Spleen (tissue), 11 donors: ENCODE measurements around the gene SYT17. TPM values are rescaled to one million over a fixed set of nuclear protein-coding genes. Genes with fewer than 3 reads are reported as not detected.

ENCODE experiments used
- DNase-seq: peaks from one replicate; pipeline ENCODE4 v3.0.0-alpha.2; 2020
- H3K27ac ChIP-seq, 8 donors: fragments of 200-600 bp; sonication (generic) in 7 of 8; 1 replicate in 4 of 8; 2 replicates in 4 of 8; pipeline versions ENCODE4 v1.5.0 to v1.8.0; 2016 to 2021; ENCODE audit warnings: inconsistent platforms in 4 of 8, mild to moderate bottlenecking in 4 of 8, moderate library complexity in 1 of 8
- H3K27me3 ChIP-seq, 7 donors: fragments of 200-600 bp; sonication (generic) in 6 of 7; replicated peaks in 1 of 7; 1 replicate in 4 of 7; 2 replicates in 3 of 7; pipeline versions ENCODE4 v1.5.0 to v1.8.0; 2016 to 2021; ENCODE audit warnings: inconsistent platforms in 3 of 7, mild to moderate bottlenecking in 1 of 7
- H3K36me3 ChIP-seq, 6 donors: fragments of 200-600 bp; sonication (generic) in 5 of 6; 1 replicate in 4 of 6; 2 replicates in 2 of 6; pipeline versions ENCODE4 v1.5.0 to v1.8.0; 2016 to 2021; ENCODE audit warnings: inconsistent platforms in 2 of 6
- H3K4me1 ChIP-seq, 6 donors: fragments of 200-600 bp; sonication (generic) in 5 of 6; 1 replicate in 3 of 6; 2 replicates in 3 of 6; pipeline versions ENCODE4 v1.5.0 to v1.8.0; 2016 to 2021; ENCODE audit warnings: inconsistent platforms in 3 of 6
- H3K4me3 ChIP-seq, 8 donors: fragments of 200-600 bp; sonication (generic) in 7 of 8; 1 replicate in 4 of 8; 2 replicates in 4 of 8; pipeline versions ENCODE4 v1.5.0 to v1.8.0; 2016 to 2021; ENCODE audit warnings: inconsistent platforms in 4 of 8, mild to moderate bottlenecking in 4 of 8, moderate library complexity in 2 of 8
- H3K9me3 ChIP-seq, 8 donors: fragments of 200-600 bp; sonication (generic) in 7 of 8; 1 replicate in 4 of 8; 2 replicates in 4 of 8; pipeline versions ENCODE4 v1.5.0 to v1.8.0; 2016 to 2021; ENCODE audit warnings: inconsistent platforms in 4 of 8
- CTCF ChIP-seq, 11 experiments: fragments of 200-600 bp in 7 of 11; fragments of 450-650 bp in 4 of 11; sonication (generic) in 4 of 11; IDR thresholded peaks in 8 of 11; conservative IDR thresholded peaks in 3 of 11; 1 replicate in 7 of 11; 2 replicates in 4 of 11; pipeline versions ENCODE4 v1.4.0 to v1.8.0; 2016 to 2021; ENCODE audit warnings: antibody characterized with exemption in 11 of 11, inconsistent platforms in 4 of 11, mild to moderate bottlenecking in 1 of 11
- POLR2A ChIP-seq, 3 donors: fragments of 450-650 bp; IDR thresholded peaks; one replicate each; pipeline ENCODE4 v1.5.1; 2017; ENCODE audit warnings: antibody characterized with exemption in 3 of 3, mild to moderate bottlenecking in 1 of 3
- POLR2AphosphoS5 ChIP-seq, 3 donors: sonication (generic); formaldehyde crosslinking; IDR thresholded peaks; one replicate each; pipeline ENCODE4 v1.5.1; 2017; ENCODE audit warnings: antibody characterized with exemption in 3 of 3
- WGBS, 5 donors: extraction: QIAGEN DNeasy Blood & Tissue Kit in 3 of 5; methylation state at CpG; one replicate each; pipeline versions ENCODE4 v1.1.5 to v1.1.7; 2013 to 2018; 5-methylcytosine and 5-hydroxymethylcytosine counted together
- intact Hi-C: fragments of 100-400 bp; cut with DNase I; formaldehyde crosslinking; loops from one replicate; pipeline ENCODE4 v1.15.0; 2023; ENCODE audit warnings: low total_unique reads
- polyA plus RNA-seq, 3 donors: library from polyadenylated mRNA; stranded (reverse); fragments of 200-250 nt; gene quantifications; one replicate each; pipeline ENCODE4 v1.2.1, GENCODE V29; 2013
- total RNA-seq, 7 donors: library from RNA; depleted of rRNA in 3 of 7; stranded (reverse); fragments of >200 nt in 3 of 7; fragmentation: NEBNext Ultra II Directional in 4 of 7; extraction: Animal tissue kit (Norgen Biotek cat#: 25700) in 4 of 7; gene quantifications; one replicate each; pipeline versions ENCODE4 v1.1.0 to v1.2.1, GENCODE V29; 2016 to 2021
- donor health status: healthy with polysubstance abuse.
- donor health status: DM: no; HTN: no; CAD: no; lungs with moderate emphysema.
- donor health status: DM: no; HTN: no; CAD: no.
- donor health status: Bipolar disorder and iron deficiency.
- donor health status: healthy.
- donor health status: DM: no; HTN: no; CAD: no.
- donor health status: DM: yes; HTN: yes; CAD: no.

SYT17 gene
- total and polyA plus RNA-seq, 10 donors: 1.2 to 3.7 (median 2.0) TPM

DNA sequence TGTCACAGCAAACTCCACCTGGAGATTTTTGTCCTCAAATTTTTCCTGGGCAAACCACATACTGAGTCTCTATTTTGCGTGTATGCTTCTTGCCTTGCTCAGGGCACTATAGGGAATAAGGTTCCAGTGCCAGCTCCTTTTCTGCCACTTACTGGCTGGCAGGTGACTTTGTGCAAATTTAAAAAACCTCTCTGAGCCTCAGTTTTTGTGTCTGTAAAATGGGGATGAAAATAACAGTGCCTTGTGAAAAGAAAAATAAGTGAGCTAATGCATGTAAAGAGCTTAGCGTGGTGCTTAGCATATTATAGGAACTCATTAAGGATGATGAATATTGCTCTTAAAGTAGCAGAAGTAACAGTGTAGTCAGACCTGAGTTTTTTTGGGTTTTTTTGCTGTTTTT is 137.4 kb downstream of the SYT17 start:
- Histone ChIP-seq H3K9me3 (no peaks in the 10 kb centered on the region), H3K36me3 (no peaks in the 10 kb centered on the region), H3K27ac (no peak overlapping the region), H3K4me1 (no peaks in the 10 kb centered on the region), H3K4me3 (no peak overlapping the region), H3K27me3 (peaks cover 0 to 2% (median 0%) of the 10 kb centered on the region in 7 donors)
- no peak for DNase-seq
- no peak for TF ChIP-seq POLR2A (IDR thresholded peaks at IDR 0.05)
- TF ChIP-seq POLR2AphosphoS5 (IDR thresholded peaks at IDR 0.05): no peak
- TF ChIP-seq CTCF (IDR thresholded peaks at IDR 0.05 in 8 of 11, conservative IDR thresholded peaks at IDR 0.05 in 3 of 11): no peak
- WGBS, 5 donors: 86 to 94% (median 88%) methylated on average over 2 of the region's 2 CpGs
- intact Hi-C loops: no loop called here

- Histone ChIP-seq H3K27ac (no peak overlapping the region), H3K4me1 (no peaks in the 10 kb centered on the region), H3K4me3 (no peak overlapping the region), H3K36me3 (no peaks in the 10 kb centered on the region), H3K27me3 (peaks cover 0 to 2% (median 0%) of the 10 kb centered on the region in 7 donors), H3K9me3 (no peaks in the 10 kb centered on the region)
- 58 to 69% (median 64%) methylated on average over 8 of the region's 8 CpGs for WGBS, 5 donors
- TF ChIP-seq POLR2AphosphoS5 (IDR thresholded peaks at IDR 0.05) (no peak), CTCF (IDR thresholded peaks at IDR 0.05 in 8 of 11, conservative IDR thresholded peaks at IDR 0.05 in 3 of 11) (no peak), POLR2A (IDR thresholded peaks at IDR 0.05) (no peak)
- DNase-seq: no peak
- intact Hi-C loops: no loop called here
Measured at GRCh38 chr16:19307587-19308241, 139.7 kb downstream of the SYT17 start.

GRCh38 chr16:19308392-19308791 is 140.4 kb downstream of the SYT17 start:
- Histone ChIP-seq H3K27ac (no peak overlapping the region), H3K36me3 (no peaks in the 10 kb centered on the region), H3K9me3 (no peaks in the 10 kb centered on the region), H3K27me3 (peaks cover 0 to 2% (median 0%) of the 10 kb centered on the region in 7 donors), H3K4me1 (no peaks in the 10 kb centered on the region), H3K4me3 (no peak overlapping the region)
- intact Hi-C loops: no loop called here
- 36 to 73% (median 59%) methylated on average over 1 of the region's 1 CpG for WGBS, 5 donors
- TF ChIP-seq POLR2AphosphoS5 (IDR thresholded peaks at IDR 0.05): no peak
- TF ChIP-seq POLR2A (IDR thresholded peaks at IDR 0.05): no peak
- no peak for TF ChIP-seq CTCF (IDR thresholded peaks at IDR 0.05 in 8 of 11, conservative IDR thresholded peaks at IDR 0.05 in 3 of 11)
- no peak for DNase-seq

DNA sequence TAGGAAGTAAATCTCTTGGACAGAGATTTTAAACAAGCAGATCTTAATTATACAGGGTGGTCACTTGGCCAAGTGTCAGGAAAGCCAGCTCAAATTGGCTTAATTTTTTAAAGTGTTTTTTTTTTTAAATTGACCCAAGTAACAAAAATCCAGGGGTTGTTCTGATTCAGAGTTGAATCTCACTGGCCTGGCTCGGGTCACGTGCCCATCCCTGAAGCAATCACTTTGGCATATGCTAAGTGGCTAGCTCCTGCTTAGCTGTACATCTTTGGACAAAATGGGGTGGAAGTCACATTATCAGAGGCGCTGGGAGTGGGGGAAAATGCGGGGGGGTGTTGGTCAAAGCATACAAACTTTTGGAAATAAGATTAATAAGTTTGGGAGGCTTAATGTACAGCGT is 141.1 kb downstream of the SYT17 start:
- Histone ChIP-seq H3K36me3 (no peaks in the 10 kb centered on the region), H3K27me3 (peaks cover 0 to 2% (median 0%) of the 10 kb centered on the region in 7 donors), H3K4me1 (no peaks in the 10 kb centered on the region), H3K9me3 (no peaks in the 10 kb centered on the region), H3K4me3 (no peak overlapping the region), H3K27ac (no peak overlapping the region)
- no peak for TF ChIP-seq CTCF (IDR thresholded peaks at IDR 0.05 in 8 of 11, conservative IDR thresholded peaks at IDR 0.05 in 3 of 11)
- TF ChIP-seq POLR2A (IDR thresholded peaks at IDR 0.05): no peak
- TF ChIP-seq POLR2AphosphoS5 (IDR thresholded peaks at IDR 0.05): no peak
- intact Hi-C loops: no loop called here
- WGBS, 5 donors: 74 to 85% (median 77%) methylated on average over 5 of the region's 5 CpGs
- no peak for DNase-seq
